Osteocyte (in vitro differentiated cells): Measurements from ENCODE around the gene SSH3. TPM values are rescaled to one million over a fixed set of nuclear protein-coding genes. Genes with fewer than 3 reads are reported as not detected.

ENCODE experiments used
- DNase-seq: peaks from one replicate; pipeline ENCODE4 v3.0.0; 2021; ENCODE audit warnings: mixed read lengths; ENCODE audit not compliant: unreplicated experiment; ENCODE audit errors: extremely low spot score
- H3K27ac Mint-ChIP-seq: one replicate; pipeline ENCODE4 v1.8.0; 2021; ENCODE audit warnings: mild to moderate bottlenecking, mixed read lengths; ENCODE audit not compliant: unreplicated experiment
- H3K27me3 Mint-ChIP-seq: one replicate; pipeline ENCODE4 v1.8.0; 2021; ENCODE audit warnings: mixed read lengths; ENCODE audit not compliant: unreplicated experiment
- H3K36me3 Mint-ChIP-seq: one replicate; pipeline ENCODE4 v1.8.0; 2021; ENCODE audit warnings: mixed read lengths; ENCODE audit not compliant: unreplicated experiment
- H3K4me1 Mint-ChIP-seq: one replicate; pipeline ENCODE4 v1.8.0; 2021; ENCODE audit warnings: mixed read lengths; ENCODE audit not compliant: unreplicated experiment
- H3K4me3 Mint-ChIP-seq: one replicate; pipeline ENCODE4 v1.8.0; 2021; ENCODE audit warnings: mild to moderate bottlenecking, moderate library complexity, mixed read lengths; ENCODE audit not compliant: unreplicated experiment
- H3K9me3 Mint-ChIP-seq: one replicate; pipeline ENCODE4 v1.8.0; 2021; ENCODE audit warnings: mixed read lengths; ENCODE audit not compliant: unreplicated experiment
- total RNA-seq: library from RNA; stranded (reverse); gene quantifications from 2 replicates; pipeline ENCODE4 v1.2.1, GENCODE V29; 2021
- TF ChIP-seq, protein P1 (sequence below): fragments of 200-600 bp; sonication (generic); IDR thresholded peaks from 2 replicates; pipeline ENCODE4 v1.5.0; 2021; ENCODE audit warnings: antibody characterized with exemption, mild to moderate bottlenecking, moderate library complexity

Gene SSH3
- total RNA-seq, 1 donor from 2014 or later = 28.6 TPM

DNA sequence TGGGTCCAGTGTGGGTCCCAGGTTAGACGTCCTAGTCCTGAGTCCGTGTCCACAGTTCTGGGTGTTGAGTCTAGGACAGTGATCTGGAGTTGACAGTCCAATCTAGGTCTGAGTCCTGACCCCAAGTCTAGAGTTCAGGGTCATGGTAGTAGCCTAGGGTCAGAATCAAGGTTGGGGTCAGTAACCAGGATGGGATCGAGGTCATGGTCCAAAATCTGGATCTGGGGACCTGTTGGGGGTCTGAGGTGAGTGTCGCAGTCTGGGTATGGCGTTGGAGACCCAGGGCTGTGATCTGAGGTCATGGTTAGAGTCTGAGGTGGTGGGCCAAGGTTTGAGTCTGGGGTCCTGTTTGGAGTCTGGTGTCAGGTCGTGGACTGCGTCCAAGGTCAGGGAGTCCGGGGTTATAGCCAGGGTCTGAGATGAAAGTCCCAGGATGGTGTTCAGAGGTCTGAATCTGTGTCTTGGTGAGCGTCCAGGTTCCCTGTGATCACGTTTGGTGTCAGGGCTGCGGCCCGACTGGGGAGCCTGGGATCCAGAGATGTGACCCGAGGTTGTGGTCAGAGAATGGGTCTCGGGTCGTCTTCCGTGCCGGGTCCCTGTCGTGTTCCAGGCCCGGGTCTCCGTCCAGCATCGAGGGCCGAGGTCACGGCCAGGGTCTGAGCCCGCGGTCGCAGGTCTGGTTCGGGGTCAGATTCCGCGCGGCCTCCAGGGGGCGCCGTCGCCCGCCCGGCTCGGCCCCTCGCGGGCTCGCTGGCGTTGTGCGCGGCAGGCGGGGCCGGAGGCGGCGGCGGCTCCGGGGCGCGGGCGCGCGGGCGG lies 37.5 kb upstream of the SSH3 start:
- DNase-seq = peak; percentile 92
- TF ChIP-seq, protein P1, sequence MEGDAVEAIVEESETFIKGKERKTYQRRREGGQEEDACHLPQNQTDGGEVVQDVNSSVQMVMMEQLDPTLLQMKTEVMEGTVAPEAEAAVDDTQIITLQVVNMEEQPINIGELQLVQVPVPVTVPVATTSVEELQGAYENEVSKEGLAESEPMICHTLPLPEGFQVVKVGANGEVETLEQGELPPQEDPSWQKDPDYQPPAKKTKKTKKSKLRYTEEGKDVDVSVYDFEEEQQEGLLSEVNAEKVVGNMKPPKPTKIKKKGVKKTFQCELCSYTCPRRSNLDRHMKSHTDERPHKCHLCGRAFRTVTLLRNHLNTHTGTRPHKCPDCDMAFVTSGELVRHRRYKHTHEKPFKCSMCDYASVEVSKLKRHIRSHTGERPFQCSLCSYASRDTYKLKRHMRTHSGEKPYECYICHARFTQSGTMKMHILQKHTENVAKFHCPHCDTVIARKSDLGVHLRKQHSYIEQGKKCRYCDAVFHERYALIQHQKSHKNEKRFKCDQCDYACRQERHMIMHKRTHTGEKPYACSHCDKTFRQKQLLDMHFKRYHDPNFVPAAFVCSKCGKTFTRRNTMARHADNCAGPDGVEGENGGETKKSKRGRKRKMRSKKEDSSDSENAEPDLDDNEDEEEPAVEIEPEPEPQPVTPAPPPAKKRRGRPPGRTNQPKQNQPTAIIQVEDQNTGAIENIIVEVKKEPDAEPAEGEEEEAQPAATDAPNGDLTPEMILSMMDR = peak; percentile 77
- H3K36me3 Mint-ChIP-seq = no peaks in the 10 kb centered on the region
- peak overlapping the region; percentile 78 for H3K27ac Mint-ChIP-seq
- H3K4me3 Mint-ChIP-seq = peak overlapping the region; percentile 72
- H3K9me3 Mint-ChIP-seq = no peaks in the 10 kb centered on the region
- peaks cover 52% of the 10 kb centered on the region for H3K4me1 Mint-ChIP-seq
- no peaks in the 10 kb centered on the region for H3K27me3 Mint-ChIP-seq

DNA sequence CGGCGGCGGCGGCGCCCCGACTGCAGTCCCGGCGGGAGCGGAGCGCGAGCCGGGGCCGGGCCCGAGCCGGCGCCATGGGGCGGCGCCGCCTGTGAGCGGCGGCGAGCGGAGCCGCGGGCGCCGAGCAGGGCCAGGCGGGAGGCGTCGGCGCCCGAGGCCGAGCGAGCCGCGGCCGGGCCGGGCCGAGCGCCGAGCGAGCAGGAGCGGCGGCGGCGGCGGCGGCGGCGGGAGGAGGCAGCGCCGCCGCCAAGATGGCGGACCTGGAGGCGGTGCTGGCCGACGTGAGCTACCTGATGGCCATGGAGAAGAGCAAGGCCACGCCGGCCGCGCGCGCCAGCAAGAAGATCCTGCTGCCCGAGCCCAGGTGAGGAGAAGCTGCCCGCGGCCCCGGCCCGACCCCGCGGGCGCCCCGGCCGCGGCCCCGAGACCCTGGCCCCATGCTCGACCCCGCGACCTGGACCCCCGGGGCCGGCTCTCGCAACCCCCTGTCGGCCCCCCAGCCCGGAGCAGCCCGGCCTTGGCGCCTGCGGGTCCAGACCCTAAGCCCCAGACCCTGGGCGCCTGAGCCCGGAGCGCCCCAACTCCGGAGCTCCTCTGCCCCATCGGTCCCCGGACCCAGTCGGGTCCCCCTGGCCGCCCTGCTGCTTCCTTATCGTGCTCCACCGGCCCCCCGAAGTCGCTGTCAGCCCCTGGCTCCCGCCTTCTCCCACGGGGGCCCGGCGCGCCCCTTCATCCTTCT lies 36.7 kb upstream of the SSH3 start, which contains the start of gene GRK2:
GRK2 (plus strand) TSS at position 25 of the 739 bp plus-strand sequence; CDS start at position 252, 227 bp downstream.
- TF ChIP-seq, protein P1 = no peak
- peaks cover 54% of the 10 kb centered on the region for H3K4me1 Mint-ChIP-seq
- no peaks in the 10 kb centered on the region for H3K27me3 Mint-ChIP-seq
- H3K9me3 Mint-ChIP-seq = no peaks in the 10 kb centered on the region
- no peaks in the 10 kb centered on the region for H3K36me3 Mint-ChIP-seq
- H3K4me3 Mint-ChIP-seq = peak within 1 kb of the TSS; percentile 90
- no peak for DNase-seq
- H3K27ac Mint-ChIP-seq = peak within 1 kb of the TSS; percentile 78

DNA sequence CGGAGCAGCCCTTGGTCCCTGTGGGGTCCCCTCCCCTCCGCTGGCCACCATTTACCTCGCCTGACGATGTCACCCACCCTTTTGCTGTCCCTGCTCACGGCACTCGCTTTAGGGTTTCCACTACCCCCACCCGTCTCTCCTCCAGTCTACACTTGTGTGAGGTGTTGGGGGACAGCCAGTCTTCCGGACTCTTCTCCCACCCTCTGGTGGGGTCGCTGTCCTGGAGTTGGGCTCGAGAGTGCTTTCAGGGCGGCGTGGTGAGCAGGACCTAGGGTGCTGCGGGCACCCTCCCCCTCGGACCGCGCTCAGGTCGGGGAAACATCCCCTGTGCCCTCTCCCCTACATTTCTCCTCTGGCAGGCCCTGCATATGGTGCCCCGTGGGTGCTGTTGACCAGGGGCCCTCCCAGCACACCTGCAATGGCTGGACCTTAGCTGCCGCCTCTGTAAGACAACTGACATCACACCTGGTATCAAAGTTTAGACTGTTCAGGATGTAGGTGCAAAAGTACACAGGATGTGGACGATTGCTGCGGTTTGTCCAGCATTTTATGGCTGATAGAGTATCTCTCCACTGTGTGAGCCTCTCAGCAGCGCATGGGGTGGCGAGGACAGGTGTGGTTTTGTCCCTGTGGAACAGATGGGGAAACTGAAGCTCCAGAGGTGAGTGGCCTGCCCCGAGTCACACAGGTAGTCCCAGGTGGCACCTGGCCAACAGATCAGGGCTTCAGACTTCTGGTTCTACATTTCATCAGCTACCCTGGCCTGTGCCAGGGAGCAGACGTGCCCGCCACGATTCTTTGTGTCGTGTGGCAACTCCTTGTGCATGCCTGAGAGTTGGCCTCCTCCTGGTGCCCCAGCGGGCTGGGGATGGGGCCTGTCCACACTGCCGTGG lies 35.9 kb upstream of the SSH3 start:
- TF ChIP-seq, protein P1 = no peak

DNA sequence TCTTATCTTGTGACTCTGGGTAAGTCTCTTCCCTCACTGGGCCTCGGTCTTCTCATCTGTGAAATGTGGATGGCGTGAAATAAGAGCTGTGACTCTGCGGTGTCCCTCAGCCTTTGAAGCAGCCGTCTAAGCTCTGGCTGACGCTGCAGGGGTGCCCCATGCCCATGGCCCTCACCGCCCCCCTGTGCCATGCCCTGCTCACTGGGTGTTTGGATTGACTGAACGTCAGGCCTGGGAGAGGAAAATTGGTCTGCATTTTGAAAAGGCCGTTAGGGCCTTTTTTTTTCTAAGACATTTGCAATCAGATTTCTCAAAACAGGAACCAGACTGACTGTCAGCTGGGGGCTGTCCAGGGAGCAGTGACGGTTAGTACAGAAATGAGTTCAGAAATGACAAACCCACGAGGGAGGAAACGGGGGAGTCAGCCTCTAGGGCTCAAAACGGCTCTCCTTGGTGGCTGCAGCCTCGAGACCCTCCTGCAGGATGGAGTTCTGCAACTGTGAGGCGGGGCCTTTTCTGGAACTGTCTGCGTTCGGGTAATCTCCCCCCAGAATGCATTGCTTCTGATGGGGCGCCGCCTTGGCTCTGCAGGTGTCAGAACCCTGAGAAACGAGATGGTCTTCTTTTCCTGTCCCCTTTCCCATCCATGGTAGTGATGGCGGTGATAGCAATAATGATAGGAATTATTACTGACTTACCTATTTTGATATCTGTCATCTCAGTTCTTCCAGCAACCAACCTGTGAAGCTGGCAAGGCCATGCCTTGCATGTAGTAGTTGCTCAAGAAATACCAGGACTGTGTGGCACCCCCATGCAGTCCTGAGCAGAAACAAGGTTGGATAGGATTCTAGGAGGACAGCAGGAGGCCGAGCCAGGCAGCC lies 35.0 kb upstream of the SSH3 start:
- Mint-ChIP-seq H3K36me3 (no peaks in the 10 kb centered on the region), H3K4me1 (peaks cover 53% of the 10 kb centered on the region), H3K4me3 (peak overlapping the region; percentile 90), H3K27me3 (no peaks in the 10 kb centered on the region), H3K9me3 (no peaks in the 10 kb centered on the region), H3K27ac (no peak overlapping the region)
- TF ChIP-seq, protein P1 = no peak
- DNase-seq = no peak

More for the DNA sequence above, 35.9 kb upstream of the SSH3 start:
- no peaks in the 10 kb centered on the region for H3K27me3 Mint-ChIP-seq
- H3K4me3 Mint-ChIP-seq = peak overlapping the region; percentile 90
- no peaks in the 10 kb centered on the region for H3K9me3 Mint-ChIP-seq
- H3K36me3 Mint-ChIP-seq = no peaks in the 10 kb centered on the region
- peaks cover 59% of the 10 kb centered on the region for H3K4me1 Mint-ChIP-seq
- H3K27ac Mint-ChIP-seq = peak overlapping the region; percentile 77
- DNase-seq = no peak
